SK-N-SH (cell line): ENCODE measurements around the gene HILPDA. TPM values are rescaled to one million over a fixed set of nuclear protein-coding genes. Genes with fewer than 3 reads are reported as not detected.

ENCODE experiments used
- CTCF ChIA-PET: fragments of 300-600, 350-600 bp; formaldehyde crosslinking; extraction: SDS; loops from one replicate; lab custom pipeline; 2021; lab: Yijun Ruan, JAX
- POLR2A ChIA-PET: fragments of 350-600 bp; sonication (Branson Sonifier 250); formaldehyde crosslinking; extraction: SDS; loops from one replicate; lab custom pipeline; 2020; ENCODE audit warnings: antibody characterized with exemption, inconsistent platforms; lab: Yijun Ruan, JAX
- DNase-seq: peaks from one replicate; pipeline ENCODE4 v3.0.0; 2012
- H2AFZ ChIP-seq: fragments of 200-600 bp; sonication (generic); 2 replicates; pipeline ENCODE4 v1.8.1; 2016; ENCODE audit warnings: antibody characterized with exemption, mild to moderate bottlenecking, low read depth
- H3F3A ChIP-seq: fragments of 200-600 bp; sonication (generic); replicated peaks from 2 replicates; pipeline ENCODE3; 2016; ENCODE audit warnings: antibody characterized with exemption, mild to moderate bottlenecking; ENCODE audit not compliant: insufficient read depth
- H3K27ac ChIP-seq, 2 experiments: fragments of 200-500 bp in 1 of 2; fragments of 200-600 bp in 1 of 2; sonication (Bioruptor generic) in 1 of 2; sonication (generic), shearing (Covaris generic) in 1 of 2; 2 replicates each; pipeline versions ENCODE4 v1.5.1 to v1.6.1; 2014 to 2016; ENCODE audit warnings: low read depth in 2 of 2, inconsistent platforms in 1 of 2, low read length in 1 of 2, mild to moderate bottlenecking in 1 of 2, mixed read lengths in 1 of 2
- H3K27me3 ChIP-seq: fragments of 200-600 bp; sonication (generic), shearing (Covaris generic); 2 replicates; pipeline ENCODE4 v1.6.1; 2016; ENCODE audit warnings: mixed run types; ENCODE audit not compliant: insufficient read depth
- H3K36me3 ChIP-seq, 2 experiments: fragments of 200-500 bp in 1 of 2; fragments of 200-600 bp in 1 of 2; sonication (Bioruptor generic) in 1 of 2; sonication (generic) in 1 of 2; replicated peaks in 1 of 2; 2 replicates each; pipeline versions ENCODE3 to v1.5.1; 2014 to 2016; ENCODE audit warnings: low read length in 1 of 2, mild to moderate bottlenecking in 1 of 2; ENCODE audit not compliant: insufficient read depth in 2 of 2, control insufficient read depth in 1 of 2
- H3K4me1 ChIP-seq, 2 experiments: fragments of 200-500 bp in 1 of 2; fragments of 200-600 bp in 1 of 2; sonication (Bioruptor generic) in 1 of 2; sonication (generic), shearing (Covaris generic) in 1 of 2; 2 replicates each; pipeline versions ENCODE4 v1.5.1 to v1.6.1; 2014 to 2016; ENCODE audit warnings: low read depth in 1 of 2, low read length in 1 of 2, mixed run types in 1 of 2; ENCODE audit not compliant: insufficient read depth in 2 of 2, control insufficient read depth in 1 of 2
- H3K4me2 ChIP-seq: fragments of 200-600 bp; sonication (generic), shearing (Covaris generic); 2 replicates; pipeline ENCODE4 v1.6.1; 2017; ENCODE audit warnings: mixed run types
- H3K4me3 ChIP-seq, 2 experiments: fragments of 200-500 bp in 1 of 2; fragments of 200-600 bp in 1 of 2; sonication (Bioruptor generic) in 1 of 2; sonication (generic), shearing (Covaris generic) in 1 of 2; 2 replicates each; pipeline versions ENCODE4 v1.5.1 to v1.8.1; 2014 to 2016; ENCODE audit warnings: low read depth in 2 of 2, inconsistent platforms in 1 of 2, low read length in 1 of 2, mild to moderate bottlenecking in 1 of 2, mixed read lengths in 1 of 2, moderate library complexity in 1 of 2
- H3K79me2 ChIP-seq: fragments of 200-600 bp; sonication (generic); 2 replicates; pipeline ENCODE4 v1.8.1; 2017; ENCODE audit warnings: mild to moderate bottlenecking; ENCODE audit not compliant: insufficient read depth
- H3K9ac ChIP-seq: fragments of 200-600 bp; sonication (generic); 2 replicates; pipeline ENCODE4 v1.6.1; 2017; ENCODE audit warnings: mixed run types
- H3K9me2 ChIP-seq: fragments of 200-600 bp; sonication (generic); 2 replicates; pipeline ENCODE4 v1.6.1; 2017; ENCODE audit warnings: mixed run types
- H3K9me3 ChIP-seq: fragments of 200-600 bp; sonication (generic); 2 replicates; pipeline ENCODE4 v1.6.1; 2017; ENCODE audit warnings: mixed run types, mild to moderate bottlenecking, moderate library complexity
- H4K20me1 ChIP-seq: fragments of 200-600 bp; sonication (generic); 2 replicates; pipeline ENCODE4 v1.6.1; 2017; ENCODE audit warnings: mild to moderate bottlenecking, mixed run types; ENCODE audit not compliant: insufficient read depth
- CTCF ChIP-seq: fragments of 200-600 bp; sonication (generic); IDR thresholded peaks from 2 replicates; pipeline ENCODE4 v1.6.1; 2017; ENCODE audit warnings: antibody characterized with exemption, mild to moderate bottlenecking, moderate library complexity
- IRF3 ChIP-seq: fragments of 150-350 bp; IDR thresholded peaks from 2 replicates; pipeline ENCODE4 v1.6.1; 2016; ENCODE audit warnings: mild to moderate bottlenecking, low read depth, low read length
- MXI1 ChIP-seq: IDR thresholded peaks from 2 replicates; pipeline ENCODE4 v1.6.1; 2012; ENCODE audit warnings: mild to moderate bottlenecking, low read depth, low read length, improper control_type of control experiment
- PBX3 ChIP-seq: IDR thresholded peaks from 2 replicates; pipeline ENCODE4; 2012
- POLR2AphosphoS5 ChIP-seq: IDR thresholded peaks from 2 replicates; pipeline ENCODE4 v1.6.1; 2012; ENCODE audit warnings: low read depth, low read length
- RAD21 ChIP-seq: IDR thresholded peaks from 2 replicates; pipeline ENCODE4 v1.6.1; 2012; ENCODE audit warnings: mild to moderate bottlenecking, low read length
- RCOR1 ChIP-seq: fragments of 150-350 bp; IDR thresholded peaks from 2 replicates; pipeline ENCODE4 v1.6.1; 2017; ENCODE audit warnings: antibody characterized with exemption, low read length
- RFX5 ChIP-seq: IDR thresholded peaks from 2 replicates; pipeline ENCODE4 v1.6.1; 2012; ENCODE audit warnings: mild to moderate bottlenecking, improper control_type of control experiment, low read length
- RXRA ChIP-seq: IDR thresholded peaks from 2 replicates; pipeline ENCODE4 v1.4.0; 2012; ENCODE audit warnings: low read depth, mild to moderate bottlenecking, borderline replicate concordance
- SIN3A ChIP-seq: IDR thresholded peaks from 2 replicates; pipeline ENCODE4 v1.6.1; 2012; ENCODE audit warnings: low read depth, mild to moderate bottlenecking, low read length, moderate library complexity, borderline replicate concordance
- SMC3 ChIP-seq: IDR thresholded peaks from 2 replicates; pipeline ENCODE4 v1.6.1; 2012; ENCODE audit warnings: low read depth, low read length, improper control_type of control experiment
- TAF1 ChIP-seq: IDR thresholded peaks from 2 replicates; pipeline ENCODE4 v1.6.1; 2012; ENCODE audit warnings: low read depth, mild to moderate bottlenecking, low read length, moderate library complexity, borderline replicate concordance
- YY1 ChIP-seq: IDR thresholded peaks from 2 replicates; pipeline ENCODE4 v1.4.0; 2012; ENCODE audit warnings: low read depth, mild to moderate bottlenecking
- ZBTB33 ChIP-seq: IDR thresholded peaks from 2 replicates; pipeline ENCODE4 v1.4.0; 2012; ENCODE audit warnings: low read depth, borderline replicate concordance
- WGBS: methylation state at CpG from one replicate; pipeline ENCODE4 v1.1.6; 2017; ENCODE audit warnings: low lambda C conversion rate; 5-methylcytosine and 5-hydroxymethylcytosine counted together
- polyA plus RNA-seq, 3 experiments: library from polyadenylated mRNA; depleted of rRNA; stranded (reverse); fragments of >200 nt; gene quantifications; 2 replicates each; pipeline ENCODE4 v1.2.3, GENCODE V29; 2012

HILPDA gene
- polyA plus RNA-seq, 1 of the 3 experiments (the other 2 are of a cell fraction): 24.0 TPM

GRCh38 chr7:128458956-128459355 is 3.3 kb downstream of the HILPDA start:
- POLR2A ChIA-PET: interaction anchor here (1.3 kb wide), 1 partner anchor 31 kb away, joined by 6 read pairs; no protein-coding TSS in a partner anchor
- TF ChIP-seq TAF1 (no peak), PBX3 (no peak), IRF3 (no peak), ZBTB33 (no peak), POLR2AphosphoS5 (0 out of 2 replicates have a peak, but pooled peaks have one; percentile 8), RCOR1 (no peak), SIN3A (no peak), MXI1 (no peak)
- TF ChIP-seq, all 33 proteins: peak for 1
- peaks cover 25 to 35% of the 10 kb centered on the region in 2 experiments; a peak in 3 of 4 replicates for H3K4me1 ChIP-seq
- H4K20me1 ChIP-seq: peaks cover 21% of the 10 kb centered on the region
- peak overlapping the region; percentile 5 to 7; a peak in 2 of 4 replicates for H3K27ac ChIP-seq
- H3K27me3 ChIP-seq: no peaks in the 10 kb centered on the region
- no peak overlapping the region for H3K9ac ChIP-seq
- CTCF ChIA-PET: interaction anchor here (0.7 to 4.5 kb wide), 18 partner anchors 9 to 435 kb away, joined by 3 to 418 read pairs (median 22); partner anchors contain the start of gene IMPDH1
- peaks cover 71% of the 10 kb centered on the region for H3K79me2 ChIP-seq
- WGBS: 76% methylated on average over 3 of the region's 3 CpGs
- no peak for DNase-seq
- peaks cover 34% of the 10 kb centered on the region for H3F3A ChIP-seq
- no peak overlapping the region for H2AFZ ChIP-seq
- H3K4me2 ChIP-seq: no peak overlapping the region
- no peaks in the 10 kb centered on the region for H3K9me3 ChIP-seq
- H3K36me3 ChIP-seq: peaks cover 9 to 11% of the 10 kb centered on the region in 2 experiments
- H3K4me3 ChIP-seq: no peak overlapping the region; a peak in 1 of 4 replicates
- H3K9me2 ChIP-seq: no peaks in the 10 kb centered on the region

- ChIA-PET CTCF (interaction anchor here (0.6 to 4.5 kb wide), 30 partner anchors 9 to 595 kb away, joined by 3 to 418 read pairs (median 9); partner anchors contain the start of genes IMPDH1, METTL2B, RBM28 and TNPO3), POLR2A (interaction anchor here (1.3 kb wide), 1 partner anchor 32 kb away, joined by 6 read pairs; no protein-coding TSS in a partner anchor)
- Histone ChIP-seq H3K9me3 (no peaks in the 10 kb centered on the region), H2AFZ (no peak overlapping the region), H3K4me3 (no peak overlapping the region; a peak in 1 of 4 replicates), H3K36me3 (peaks cover 11 to 12% of the 10 kb centered on the region in 2 experiments), H3K9me2 (no peaks in the 10 kb centered on the region), H3K79me2 (peaks cover 71% of the 10 kb centered on the region), H3F3A (peaks cover 34% of the 10 kb centered on the region), H3K4me1 (peaks cover 25 to 30% of the 10 kb centered on the region in 2 experiments; a peak in 3 of 4 replicates), H3K27ac (no peak overlapping the region; a peak in 1 of 4 replicates), H3K9ac (no peak overlapping the region), H3K4me2 (no peak overlapping the region), H4K20me1 (peaks cover 21% of the 10 kb centered on the region), H3K27me3 (no peaks in the 10 kb centered on the region)
- TF ChIP-seq RAD21 (peak; percentile 83), SMC3 (peak; percentile 87), YY1 (no peak), RXRA (no peak), MXI1 (peak; percentile 60), PBX3 (no peak), RFX5 (peak; percentile 64; the same call in 1 of the 2 replicates), CTCF (peak; percentile 92)
- WGBS: 84% methylated on average over 5 of the region's 5 CpGs
- peak; percentile 83 for DNase-seq
Observed at GRCh38 chr7:128459394-128459878, 3.8 kb downstream of the HILPDA start.
